GM19023 (cell line): ENCODE data around the gene TXNL4A.
"Not testable (repeated sequence)": the region's sequence is repeated elsewhere in the genome, so short reads cannot be mapped to it uniquely, and the experiment has no call there.

Experiments
- ATAC-seq: cut with Tn5 transposase; IDR thresholded peaks from one replicate; pipeline ENCODE4 v1.9.1; 2021; ENCODE audit warnings: mild to moderate bottlenecking, moderate library complexity; ENCODE audit not compliant: unreplicated experiment

Gene TXNL4A

DNA sequence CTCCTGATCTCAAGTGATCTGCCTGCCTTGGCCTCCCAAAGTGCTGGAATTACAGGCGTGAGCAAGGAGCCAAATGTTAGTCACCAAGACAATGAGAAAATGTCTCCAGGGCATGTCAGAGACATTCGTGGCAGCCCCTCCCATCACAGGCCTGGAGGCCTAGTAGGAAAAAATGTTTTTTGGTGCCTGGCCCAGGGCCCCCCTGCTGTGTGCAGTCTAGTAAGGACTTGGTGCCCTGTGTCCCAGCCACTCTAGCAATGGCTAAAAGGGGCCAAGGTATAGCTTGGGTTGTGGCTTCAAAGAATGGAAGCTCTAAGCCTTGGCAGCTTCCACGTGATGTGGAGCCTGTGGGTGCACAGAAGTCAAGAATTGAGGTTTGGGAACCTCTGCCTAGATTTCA lies 12.5 kb upstream of the TXNL4A start:
- ATAC-seq = no peak

GRCh38 chr18:79999701-80000100 lies 11.3 kb upstream of the TXNL4A start:
- ATAC-seq = not testable (repeated sequence)

DNA sequence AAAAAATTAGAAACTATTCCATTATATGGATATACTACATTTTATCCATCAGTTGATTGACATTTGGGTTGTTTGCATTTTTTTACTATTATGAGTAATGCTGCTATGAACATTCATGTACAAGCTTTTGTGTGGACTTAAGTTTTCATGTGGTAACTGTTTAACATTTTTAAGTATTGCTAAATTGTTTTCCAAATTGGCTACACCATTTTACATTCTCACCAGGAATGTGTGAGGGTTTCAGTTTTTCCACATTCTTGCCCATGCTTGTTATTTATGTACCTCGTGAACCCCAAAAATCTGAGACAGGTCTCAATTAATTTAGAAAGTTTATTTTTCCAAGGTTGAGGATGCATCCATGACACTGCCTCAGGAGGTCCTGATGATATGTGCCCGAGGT lies 3.1 kb upstream of the TXNL4A start:
- ATAC-seq = no peak

GRCh38 chr18:79989195-79989497 lies 783 bp upstream of the TXNL4A start:
- no peak for ATAC-seq

GRCh38 chr18:79988071-79988450 lies 302 bp downstream of the TXNL4A start:
- peak; percentile 69 for ATAC-seq

DNA sequence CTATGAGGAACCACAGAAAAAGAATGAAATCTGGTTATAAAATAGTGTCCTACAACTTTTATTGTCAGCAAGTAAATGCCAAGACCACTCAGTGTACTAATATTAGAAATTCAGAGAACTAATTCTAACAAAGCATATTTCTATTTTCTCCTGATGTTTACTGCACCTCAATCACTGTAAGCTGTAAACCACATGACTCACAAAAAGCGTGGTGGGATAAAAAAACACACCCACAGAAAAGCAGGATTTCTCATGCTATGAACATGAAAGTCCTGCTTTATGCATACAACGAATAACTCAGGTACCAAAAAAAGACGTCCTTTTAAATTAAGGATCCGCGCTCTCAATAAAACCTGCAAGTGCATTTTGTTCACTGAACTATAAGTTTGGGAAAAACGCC lies 797 bp downstream of the TXNL4A start:
- no peak for ATAC-seq

DNA sequence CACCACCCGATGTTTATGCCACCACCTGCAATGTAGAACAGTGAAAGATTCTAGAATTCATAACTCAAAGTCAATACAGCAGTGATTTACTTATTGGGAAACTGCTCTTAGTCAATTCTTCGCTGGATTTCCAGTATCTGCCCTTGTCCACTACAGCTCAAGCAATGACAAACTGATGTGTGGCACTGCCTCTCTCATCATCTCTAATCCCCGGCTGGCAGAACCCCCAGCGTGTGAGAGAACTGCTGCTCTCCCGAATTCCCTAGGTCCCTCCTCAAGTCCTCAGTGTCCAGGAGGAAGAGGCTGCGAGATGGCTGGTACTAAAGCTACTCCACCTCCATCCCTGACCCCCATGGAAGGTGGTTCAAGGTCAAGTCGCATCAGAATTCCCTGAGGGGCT lies 1.6 kb downstream of the TXNL4A start:
- ATAC-seq = no peak

- no peak for ATAC-seq
Observed at GRCh38 chr18:79985172-79985571, 3.2 kb downstream of the TXNL4A start.

DNA sequence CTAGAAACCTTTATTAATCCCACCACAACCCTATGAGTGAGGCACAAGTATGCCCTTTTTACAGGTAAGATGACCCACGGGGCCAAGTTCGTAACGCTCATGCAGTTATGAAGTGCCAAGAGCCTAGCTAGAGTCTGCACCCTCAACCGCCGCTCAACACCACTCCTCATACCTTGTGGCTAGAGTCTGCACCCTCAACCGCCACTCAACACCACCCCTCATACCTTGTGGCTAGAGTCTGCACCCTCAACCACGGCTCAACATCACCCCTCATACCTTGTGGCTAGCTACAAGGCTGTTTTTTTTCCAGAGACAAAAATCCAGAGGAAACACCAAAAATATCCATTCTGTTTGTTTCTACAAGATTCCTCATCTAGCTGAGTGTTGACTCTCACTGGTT lies 4.6 kb downstream of the TXNL4A start:
- no peak for ATAC-seq

DNA sequence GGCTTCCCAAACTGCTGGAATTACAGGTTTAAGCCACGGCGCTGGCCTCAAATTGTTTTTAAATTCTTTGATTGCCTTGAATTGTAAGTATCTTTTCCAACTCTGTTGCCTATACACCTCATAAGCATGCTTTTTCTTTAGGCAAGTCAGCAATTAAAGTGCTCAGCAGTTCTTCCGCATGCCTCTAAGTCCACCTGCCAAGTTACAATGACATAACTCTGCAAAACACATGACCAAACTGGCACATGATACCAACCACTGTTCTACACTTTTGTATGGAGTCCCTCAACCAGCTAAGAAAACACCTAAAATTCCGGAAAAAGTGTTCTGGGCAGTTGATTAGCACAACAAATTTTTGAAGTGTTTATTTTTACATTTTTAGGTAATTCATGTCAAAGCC lies 5.1 kb downstream of the TXNL4A start:
- ATAC-seq = no peak

DNA sequence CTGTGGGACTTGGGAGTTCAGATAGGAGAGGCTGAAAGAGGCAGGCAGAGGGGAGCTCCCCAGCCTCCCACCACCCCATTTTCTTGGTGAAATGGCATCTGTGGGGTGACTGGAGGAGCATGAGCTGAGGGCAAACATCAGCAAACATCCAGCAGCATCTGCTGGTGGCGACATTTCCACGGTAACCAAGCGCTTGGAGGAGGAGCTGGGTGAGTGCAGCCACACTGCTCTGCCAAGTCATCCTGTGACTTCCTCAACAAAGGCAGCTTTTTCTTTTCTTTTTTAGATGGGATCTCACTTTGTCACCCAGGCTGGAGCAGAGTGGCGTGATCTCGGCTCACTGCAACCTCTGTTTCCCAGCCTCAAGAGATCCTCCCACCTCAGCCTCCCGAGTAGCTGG lies 5.6 kb downstream of the TXNL4A start:
- ATAC-seq = no peak

DNA sequence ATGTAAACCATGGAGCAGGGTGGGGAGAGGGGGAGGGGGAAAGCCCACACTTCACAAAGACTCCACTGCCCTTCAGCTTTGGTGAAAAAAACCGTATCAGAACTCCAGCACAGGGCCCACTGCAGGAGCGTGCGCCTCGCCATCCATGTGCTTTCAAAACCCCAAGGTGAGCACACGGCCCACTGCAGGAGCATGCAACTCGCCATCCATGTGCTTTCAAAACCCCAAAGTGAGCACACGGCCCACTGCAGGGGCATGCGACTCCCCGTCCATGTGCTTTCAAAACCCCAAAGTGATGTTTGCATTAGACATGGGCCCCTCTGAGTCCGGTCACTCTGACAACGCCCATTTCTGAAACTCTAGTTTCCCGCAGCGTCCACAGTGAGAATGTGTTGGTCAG lies 7.8 kb downstream of the TXNL4A start:
- no peak for ATAC-seq

- no peak for ATAC-seq
Observed at GRCh38 chr18:79979843-79980242, 8.5 kb downstream of the TXNL4A start.

DNA sequence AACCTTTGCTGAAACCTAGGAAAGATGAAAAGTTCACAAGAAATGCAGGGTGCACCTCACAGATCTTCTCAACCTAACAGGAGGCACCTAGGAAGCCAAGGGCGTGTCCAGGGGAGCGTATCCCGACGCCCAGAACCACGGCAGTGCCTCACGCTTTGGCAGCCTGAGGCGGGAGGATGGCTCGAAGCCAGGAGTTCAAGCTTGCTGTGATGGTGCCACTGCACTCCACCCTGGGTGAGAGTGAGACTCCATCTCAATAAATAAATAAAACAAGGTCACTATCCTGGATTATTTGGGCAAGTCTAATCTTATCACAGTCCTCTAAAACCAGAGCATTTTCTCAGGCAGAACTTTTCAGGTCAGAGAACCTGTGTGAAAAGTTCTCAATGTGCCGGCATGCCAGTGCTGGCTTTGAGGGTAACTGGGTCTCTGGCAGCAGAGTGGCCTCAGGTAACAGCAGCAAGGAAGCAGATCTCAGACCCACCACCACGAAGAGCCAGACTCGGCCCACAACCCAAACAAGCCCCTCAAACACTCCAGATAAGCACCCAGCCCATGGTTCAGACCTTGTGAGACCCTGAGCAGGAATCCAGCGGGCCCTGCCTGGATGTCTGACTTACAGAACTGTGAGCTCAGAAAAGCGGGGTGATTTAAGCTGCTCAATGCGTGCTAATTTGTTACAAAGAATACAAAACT lies 12.2 kb downstream of the TXNL4A start:
- ATAC-seq = no peak

- ATAC-seq = no peak
Observed at GRCh38 chr18:79975043-79975442, 13.3 kb downstream of the TXNL4A start.

DNA sequence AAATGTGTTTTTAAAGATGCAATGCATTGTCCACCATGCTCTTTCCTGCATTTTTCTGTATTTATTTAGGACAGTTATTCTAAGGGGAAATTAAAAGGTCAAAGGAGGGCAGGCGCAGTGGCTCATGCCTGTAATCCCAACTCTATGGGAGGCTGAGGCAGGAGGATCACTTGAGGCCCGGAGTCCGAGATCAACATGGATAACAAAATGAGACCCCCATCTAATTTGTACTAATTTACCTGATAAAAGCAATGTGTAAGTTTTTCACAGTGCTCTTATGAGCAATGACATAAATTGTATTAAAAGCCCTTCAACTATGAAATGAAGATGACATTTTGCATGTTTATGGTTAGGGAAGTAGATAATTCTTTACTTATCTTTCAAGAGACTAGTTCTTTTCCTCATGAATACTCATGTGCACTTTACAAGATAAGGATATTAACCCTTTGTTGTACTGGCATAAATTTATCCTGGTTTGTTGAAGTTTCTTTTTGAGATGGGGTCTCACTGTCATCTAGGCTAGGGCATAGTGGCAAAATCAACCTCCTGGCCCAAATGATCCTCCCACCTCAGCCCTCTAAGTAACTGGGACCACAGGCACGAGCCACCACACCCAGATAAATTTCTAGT lies 14.2 kb downstream of the TXNL4A start:
- ATAC-seq = no peak

DNA sequence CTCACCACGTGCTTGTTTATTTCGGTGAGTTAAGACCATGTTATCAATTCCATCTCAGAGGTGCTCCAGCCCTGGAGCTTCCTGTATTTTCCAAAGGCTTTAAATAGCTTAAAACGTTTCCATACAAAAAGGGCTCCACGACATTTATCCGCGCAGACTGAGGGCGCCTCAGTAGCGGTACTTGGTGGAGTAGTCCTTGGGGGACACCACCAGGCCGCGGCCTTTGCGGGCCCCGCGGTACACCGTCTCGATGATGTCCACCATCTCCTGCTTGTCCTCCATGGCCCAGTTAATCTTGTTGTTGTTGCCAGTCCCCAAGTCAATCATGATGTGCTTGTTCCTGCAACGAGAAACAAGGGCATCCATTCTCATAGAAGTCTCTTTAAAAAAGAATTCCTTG lies 14.8 kb downstream of the TXNL4A start:
- ATAC-seq = no peak

- ATAC-seq = no peak
Observed at GRCh38 chr18:79972720-79973119, 15.6 kb downstream of the TXNL4A start.

DNA sequence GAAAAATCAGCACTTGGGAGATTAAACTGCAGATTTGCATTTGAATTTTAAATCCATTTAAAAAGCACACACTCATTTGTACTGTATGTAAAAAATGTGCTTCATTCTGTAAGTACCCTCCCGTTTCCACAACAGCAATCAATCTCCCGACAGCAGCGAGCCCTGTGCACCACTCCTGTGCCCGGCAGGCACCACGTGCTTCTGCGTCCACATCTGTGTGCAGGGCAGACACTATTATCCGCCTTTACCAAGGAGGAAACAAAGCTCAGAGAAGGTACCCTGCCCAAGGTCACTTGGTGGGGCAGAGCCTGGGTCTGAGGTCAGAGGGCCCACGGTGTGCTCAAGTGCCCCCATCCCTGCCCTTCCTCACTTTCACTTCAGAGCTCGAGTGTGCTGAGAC lies 16.4 kb downstream of the TXNL4A start:
- ATAC-seq = no peak

GRCh38 chr18:79971211-79971952 lies 17.0 kb downstream of the TXNL4A start:
- no peak for ATAC-seq

- ATAC-seq = no peak
Observed at GRCh38 chr18:79970419-79971133, 17.8 kb downstream of the TXNL4A start.
